ENCODE results near the gene FN1. TPM values are rescaled to one million over a fixed set of nuclear protein-coding genes. Genes with fewer than 3 reads are reported as not detected.
A peak's percentile ranks its signal among the peaks of the same experiment; 100 is the strongest.

FN1 gene
- total RNA-seq, 4 donors from 2014 or later = 89.1 to 312 (median 156) TPM

- no peak for DNase-seq
- WGBS, 2 donors = 82 to 90% methylated on average over 6 of the region's 6 CpGs
- no peak overlapping the region for H3K27ac ChIP-seq
- no peaks in the 10 kb centered on the region for H3K36me3 ChIP-seq
- no peaks in the 10 kb centered on the region for H3K4me1 ChIP-seq
- H3K4me3 ChIP-seq (replicated peaks in 1 of 3) = no peak overlapping the region
- no peaks in the 10 kb centered on the region for H3K9me3 ChIP-seq
- intact Hi-C loops (cut with DNase I) = no loop called here
- no peaks in the 10 kb centered on the region for H3K27me3 ChIP-seq
- TF ChIP-seq CTCF (IDR thresholded peaks at IDR 0.05) (no peak), POLR2A (IDR thresholded peaks at IDR 0.05) (no peak)
Observed at GRCh38 chr2:215441560-215442400, 5.9 kb upstream of the FN1 start.

GRCh38 chr2:215439980-215440512, 4.2 kb upstream of the FN1 start:
- Histone ChIP-seq H3K4me3 (replicated peaks in 1 of 3) (no peak overlapping the region), H3K27ac (no peak overlapping the region), H3K27me3 (no peaks in the 10 kb centered on the region), H3K36me3 (no peaks in the 10 kb centered on the region), H3K4me1 (peaks cover 7% of the 10 kb centered on the region in 2 donors), H3K9me3 (no peaks in the 10 kb centered on the region)
- intact Hi-C loops (cut with DNase I) = no loop called here
- DNase-seq = no peak
- TF ChIP-seq CTCF (IDR thresholded peaks at IDR 0.05) = no peak
- TF ChIP-seq POLR2A (IDR thresholded peaks at IDR 0.05) = no peak
- 87 to 90% methylated on average over 5 of the region's 5 CpGs for WGBS, 2 donors

GRCh38 chr2:215439404-215439803, 3.5 kb upstream of the FN1 start:
- no peaks in the 10 kb centered on the region for H3K36me3 ChIP-seq
- WGBS, 2 donors = 69 to 79% methylated on average over 2 of the region's 2 CpGs
- DNase-seq = no peak
- no peaks in the 10 kb centered on the region for H3K27me3 ChIP-seq
- intact Hi-C loops (cut with DNase I) = no loop called here
- TF ChIP-seq CTCF (IDR thresholded peaks at IDR 0.05) = no peak
- no peak for TF ChIP-seq POLR2A (IDR thresholded peaks at IDR 0.05)
- H3K9me3 ChIP-seq = no peaks in the 10 kb centered on the region
- H3K4me3 ChIP-seq (replicated peaks in 1 of 3) = no peak overlapping the region
- H3K4me1 ChIP-seq = peaks cover 7% of the 10 kb centered on the region in 2 donors
- no peak overlapping the region for H3K27ac ChIP-seq

GRCh38 chr2:215437614-215438013, 1.7 kb upstream of the FN1 start:
- 63 to 75% methylated on average over 2 of the region's 2 CpGs for WGBS, 2 donors
- H3K4me3 ChIP-seq (replicated peaks in 1 of 3) = no peak overlapping the region
- DNase-seq = no peak
- H3K4me1 ChIP-seq = peaks cover 7% of the 10 kb centered on the region in 2 donors
- H3K9me3 ChIP-seq = no peaks in the 10 kb centered on the region
- no peak for TF ChIP-seq POLR2A (IDR thresholded peaks at IDR 0.05)
- no peaks in the 10 kb centered on the region for H3K27me3 ChIP-seq
- no peaks in the 10 kb centered on the region for H3K36me3 ChIP-seq
- no peak overlapping the region for H3K27ac ChIP-seq
- intact Hi-C loops (cut with DNase I) = no loop called here

GRCh38 chr2:215436705-215437565, 1.1 kb upstream of the FN1 start:
- WGBS, 2 donors = 12 to 14% methylated on average over 22 of the region's 22 CpGs
- intact Hi-C loops (cut with DNase I) = no loop called here

More at GRCh38 chr2:215436705-215437565, 1.1 kb upstream of the FN1 start:
- TF ChIP-seq POLR2A (IDR thresholded peaks at IDR 0.05) (no peak), CTCF (IDR thresholded peaks at IDR 0.05) (no peak)
- H3K9me3 ChIP-seq = no peaks in the 10 kb centered on the region
- H3K27me3 ChIP-seq = no peaks in the 10 kb centered on the region
- peaks cover 7% of the 10 kb centered on the region in 2 donors for H3K4me1 ChIP-seq
- peak overlapping the region; percentile 63 to 78 (median 63) for H3K27ac ChIP-seq
- peak overlapping the region in 2 of 3 donors; percentile 28 to 38 for H3K4me3 ChIP-seq (replicated peaks in 1 of 3)
- DNase-seq = peak; percentile 3 to 5
- H3K36me3 ChIP-seq = no peaks in the 10 kb centered on the region

Measured in thyroid gland (tissue), 4 donors.